Measurements from ENCODE around the gene CTSD. TPM values are rescaled to one million over a fixed set of nuclear protein-coding genes. Genes with fewer than 3 reads are reported as not detected.

Gene CTSD
- polyA plus RNA-seq, 1 donor from 2014 or later = 30.5 TPM

DNA sequence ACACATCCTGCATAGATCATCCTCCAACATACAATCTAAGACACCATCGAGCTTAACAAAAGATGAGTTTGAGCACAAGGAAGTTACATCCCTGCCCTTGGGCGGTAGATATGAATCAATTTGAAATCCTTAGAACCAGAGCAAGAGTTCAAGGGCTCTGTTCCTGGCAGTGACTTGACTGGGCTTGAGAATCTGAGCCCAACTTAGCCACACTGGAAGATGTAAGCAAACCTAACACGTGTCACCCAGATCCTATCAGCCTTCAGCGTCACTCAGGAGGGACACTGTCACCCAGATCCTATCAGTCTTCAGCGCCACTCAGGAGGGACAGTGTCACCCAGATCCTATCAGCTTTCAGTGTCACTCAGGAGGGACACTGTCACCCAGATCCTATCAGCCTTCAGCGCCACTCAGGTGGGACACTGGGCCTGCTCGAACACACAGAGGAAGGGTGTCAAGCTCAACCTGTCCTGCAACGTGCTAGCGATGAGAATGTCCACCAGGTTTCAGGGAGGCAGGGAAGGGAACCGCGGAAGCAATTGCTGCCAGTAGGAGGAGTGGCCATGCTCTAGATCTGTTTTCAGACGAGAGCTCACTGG, 32.8 kb upstream of the CTSD start:
- TF ChIP-seq, protein P1, sequence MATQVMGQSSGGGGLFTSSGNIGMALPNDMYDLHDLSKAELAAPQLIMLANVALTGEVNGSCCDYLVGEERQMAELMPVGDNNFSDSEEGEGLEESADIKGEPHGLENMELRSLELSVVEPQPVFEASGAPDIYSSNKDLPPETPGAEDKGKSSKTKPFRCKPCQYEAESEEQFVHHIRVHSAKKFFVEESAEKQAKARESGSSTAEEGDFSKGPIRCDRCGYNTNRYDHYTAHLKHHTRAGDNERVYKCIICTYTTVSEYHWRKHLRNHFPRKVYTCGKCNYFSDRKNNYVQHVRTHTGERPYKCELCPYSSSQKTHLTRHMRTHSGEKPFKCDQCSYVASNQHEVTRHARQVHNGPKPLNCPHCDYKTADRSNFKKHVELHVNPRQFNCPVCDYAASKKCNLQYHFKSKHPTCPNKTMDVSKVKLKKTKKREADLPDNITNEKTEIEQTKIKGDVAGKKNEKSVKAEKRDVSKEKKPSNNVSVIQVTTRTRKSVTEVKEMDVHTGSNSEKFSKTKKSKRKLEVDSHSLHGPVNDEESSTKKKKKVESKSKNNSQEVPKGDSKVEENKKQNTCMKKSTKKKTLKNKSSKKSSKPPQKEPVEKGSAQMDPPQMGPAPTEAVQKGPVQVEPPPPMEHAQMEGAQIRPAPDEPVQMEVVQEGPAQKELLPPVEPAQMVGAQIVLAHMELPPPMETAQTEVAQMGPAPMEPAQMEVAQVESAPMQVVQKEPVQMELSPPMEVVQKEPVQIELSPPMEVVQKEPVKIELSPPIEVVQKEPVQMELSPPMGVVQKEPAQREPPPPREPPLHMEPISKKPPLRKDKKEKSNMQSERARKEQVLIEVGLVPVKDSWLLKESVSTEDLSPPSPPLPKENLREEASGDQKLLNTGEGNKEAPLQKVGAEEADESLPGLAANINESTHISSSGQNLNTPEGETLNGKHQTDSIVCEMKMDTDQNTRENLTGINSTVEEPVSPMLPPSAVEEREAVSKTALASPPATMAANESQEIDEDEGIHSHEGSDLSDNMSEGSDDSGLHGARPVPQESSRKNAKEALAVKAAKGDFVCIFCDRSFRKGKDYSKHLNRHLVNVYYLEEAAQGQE (IDR thresholded peaks at IDR 0.05; ENCODE audit: borderline replicate concordance) = no peak
- Histone ChIP-seq H3K36me3 (ENCODE audit: insufficient read depth, low read length) (no peaks in the 10 kb centered on the region), H3K9me2 (ENCODE audit: insufficient read depth, low read length) (no peaks in the 10 kb centered on the region), H2AFZ (ENCODE audit: low read depth, low read length) (no peak overlapping the region), H3K4me3 (ENCODE audit: low read length) (no peak overlapping the region), H3K79me2 (replicated peaks; ENCODE audit: insufficient read depth, low read length) (no peaks in the 10 kb centered on the region), H4K20me1 (ENCODE audit: insufficient read depth) (no peaks in the 10 kb centered on the region), H3K4me2 (ENCODE audit: low read length) (no peak overlapping the region), H3F3A (ENCODE audit: insufficient read depth, low read length, poor library complexity, severe bottlenecking) (no peaks in the 10 kb centered on the region), H3K9me3 (ENCODE audit: low read length) (no peaks in the 10 kb centered on the region), H3K27me3 (ENCODE audit: insufficient read depth, low read depth, low read length) (no peaks in the 10 kb centered on the region), H3K9ac (ENCODE audit: low read length) (no peak overlapping the region), H3K27ac (ENCODE audit: low read length) (no peak overlapping the region)

DNA sequence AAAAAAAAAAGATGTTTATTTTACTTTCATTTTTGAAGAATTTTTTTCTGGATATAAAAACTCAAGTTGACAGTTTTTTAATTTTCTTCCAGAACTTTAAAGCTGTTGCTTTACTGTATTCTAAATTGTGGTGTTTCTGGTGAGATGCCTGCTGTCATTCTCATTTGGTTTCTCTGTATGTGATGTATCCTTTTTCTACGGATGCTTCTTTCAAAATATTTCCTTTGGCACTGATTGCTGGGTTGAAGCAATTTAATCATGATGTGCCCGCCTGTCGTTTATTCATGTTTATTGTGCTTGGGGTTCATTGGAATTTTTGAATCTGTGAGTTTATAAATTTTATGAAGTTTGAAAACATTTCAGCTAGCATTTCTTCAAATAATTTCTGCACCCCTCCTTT, 29.4 kb upstream of the CTSD start:
- H2AFZ ChIP-seq (ENCODE audit: low read depth, low read length) = no peak overlapping the region
- no peak overlapping the region for H3K9ac ChIP-seq (ENCODE audit: low read length)
- no peak overlapping the region for H3K4me2 ChIP-seq (ENCODE audit: low read length)
- no peak overlapping the region for H3K4me3 ChIP-seq (ENCODE audit: low read length)
- TF ChIP-seq RAD21 (conservative IDR thresholded peaks at IDR 0.05) = no peak
- no peak for TF ChIP-seq POLR2AphosphoS5 (IDR thresholded peaks at IDR 0.05)
- no peak for TF ChIP-seq TAF1 (IDR thresholded peaks at IDR 0.05; ENCODE audit: low read depth)
- TF ChIP-seq, protein P2, sequence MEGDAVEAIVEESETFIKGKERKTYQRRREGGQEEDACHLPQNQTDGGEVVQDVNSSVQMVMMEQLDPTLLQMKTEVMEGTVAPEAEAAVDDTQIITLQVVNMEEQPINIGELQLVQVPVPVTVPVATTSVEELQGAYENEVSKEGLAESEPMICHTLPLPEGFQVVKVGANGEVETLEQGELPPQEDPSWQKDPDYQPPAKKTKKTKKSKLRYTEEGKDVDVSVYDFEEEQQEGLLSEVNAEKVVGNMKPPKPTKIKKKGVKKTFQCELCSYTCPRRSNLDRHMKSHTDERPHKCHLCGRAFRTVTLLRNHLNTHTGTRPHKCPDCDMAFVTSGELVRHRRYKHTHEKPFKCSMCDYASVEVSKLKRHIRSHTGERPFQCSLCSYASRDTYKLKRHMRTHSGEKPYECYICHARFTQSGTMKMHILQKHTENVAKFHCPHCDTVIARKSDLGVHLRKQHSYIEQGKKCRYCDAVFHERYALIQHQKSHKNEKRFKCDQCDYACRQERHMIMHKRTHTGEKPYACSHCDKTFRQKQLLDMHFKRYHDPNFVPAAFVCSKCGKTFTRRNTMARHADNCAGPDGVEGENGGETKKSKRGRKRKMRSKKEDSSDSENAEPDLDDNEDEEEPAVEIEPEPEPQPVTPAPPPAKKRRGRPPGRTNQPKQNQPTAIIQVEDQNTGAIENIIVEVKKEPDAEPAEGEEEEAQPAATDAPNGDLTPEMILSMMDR (IDR thresholded peaks at IDR 0.05; ENCODE audit: poor library complexity, severe bottlenecking) = no peak
- no peak for TF ChIP-seq SMC3 (conservative IDR thresholded peaks at IDR 0.05; ENCODE audit: poor library complexity)
- TF ChIP-seq MXI1 (conservative IDR thresholded peaks at IDR 0.05; ENCODE audit: poor library complexity, severe bottlenecking) = no peak
- no peak for TF ChIP-seq EZH2 (IDR thresholded peaks at IDR 0.05; ENCODE audit: borderline replicate concordance, insufficient read depth, low read length, poor library complexity, severe bottlenecking)
- TF ChIP-seq EP300 (conservative IDR thresholded peaks at IDR 0.05; ENCODE audit: poor library complexity, severe bottlenecking) = no peak
- TF ChIP-seq, protein P1 (IDR thresholded peaks at IDR 0.05; ENCODE audit: borderline replicate concordance) = no peak
- H3K27me3 ChIP-seq (ENCODE audit: insufficient read depth, low read depth, low read length) = no peaks in the 10 kb centered on the region
- no peaks in the 10 kb centered on the region for H3F3A ChIP-seq (ENCODE audit: insufficient read depth, low read length, poor library complexity, severe bottlenecking)
- H3K36me3 ChIP-seq (ENCODE audit: insufficient read depth, low read length) = no peaks in the 10 kb centered on the region
- no peak overlapping the region for H3K27ac ChIP-seq (ENCODE audit: low read length)
- H3K9me2 ChIP-seq (ENCODE audit: insufficient read depth, low read length) = no peaks in the 10 kb centered on the region
- H3K9me3 ChIP-seq (ENCODE audit: low read length) = no peaks in the 10 kb centered on the region
- H4K20me1 ChIP-seq (ENCODE audit: insufficient read depth) = no peaks in the 10 kb centered on the region
- H3K79me2 ChIP-seq (replicated peaks; ENCODE audit: insufficient read depth, low read length) = no peaks in the 10 kb centered on the region

All from neural cell (in vitro differentiated cells).